Eye (tissue), 1 donor: ENCODE results near the gene ZAR1L.

Experiments used
- DNase-seq: peaks from one replicate; pipeline ENCODE4 v3.0.0-alpha.2; 2015

The ZAR1L gene

GRCh38 chr13:32300406-32300805, 14.8 kb downstream of the ZAR1L start:
- no peak for DNase-seq

DNA sequence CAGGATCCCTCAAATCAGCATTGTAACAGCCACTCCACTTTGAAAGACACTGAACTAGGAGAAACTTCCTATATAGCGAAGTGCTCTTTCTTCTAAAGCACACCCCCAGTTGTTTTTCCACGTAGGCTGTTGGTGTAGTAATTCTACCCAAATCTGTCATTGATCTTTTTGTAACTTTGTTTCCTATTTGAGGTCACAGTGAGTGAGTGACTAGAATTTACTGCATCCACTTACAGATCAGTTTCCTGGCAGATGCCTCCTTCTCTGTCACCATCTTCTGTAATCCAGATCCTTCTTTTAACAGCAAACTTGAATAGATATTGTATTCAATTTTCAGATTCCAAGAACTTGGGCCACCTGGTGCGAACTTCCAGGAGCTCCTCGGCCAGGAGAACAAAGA, 15.3 kb downstream of the ZAR1L start:
- no peak for DNase-seq

GRCh38 chr13:32298695-32299094, 16.5 kb downstream of the ZAR1L start:
- no peak for DNase-seq

GRCh38 chr13:32297206-32297605, 18.0 kb downstream of the ZAR1L start:
- no peak for DNase-seq

- DNase-seq = no peak
Observed at GRCh38 chr13:32285633-32285965, 29.6 kb downstream of the ZAR1L start.

GRCh38 chr13:32284927-32285632, 30.1 kb downstream of the ZAR1L start:
- peak; percentile 56 for DNase-seq

DNA sequence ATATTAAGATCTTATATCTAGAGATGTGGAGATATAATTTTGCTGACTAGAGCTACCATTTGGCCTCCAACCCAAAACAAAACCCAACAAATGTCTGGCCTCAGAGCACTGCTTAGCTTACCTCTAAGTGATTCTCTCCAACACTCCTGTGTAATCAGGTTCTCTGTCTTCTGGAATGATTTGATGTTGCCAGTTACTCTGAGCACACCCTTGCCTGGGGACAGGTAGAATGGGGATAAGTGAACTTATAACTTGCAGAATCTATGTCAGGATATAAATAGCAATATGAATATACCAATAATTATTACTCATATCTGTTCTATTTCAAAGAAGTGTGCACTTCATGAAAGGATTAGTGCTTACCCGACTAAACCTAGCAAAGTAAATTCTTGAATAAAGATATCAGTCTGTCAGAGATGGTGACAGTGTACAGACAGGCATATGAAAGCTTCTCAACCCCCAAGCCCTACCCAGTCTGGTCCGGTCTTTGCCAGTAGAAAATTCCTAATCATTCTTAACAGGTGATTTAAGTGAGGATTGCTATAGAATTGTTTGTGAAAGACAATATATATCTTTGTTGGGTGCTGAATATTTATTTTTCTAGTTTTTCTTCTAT, 33.0 kb downstream of the ZAR1L start:
- DNase-seq = no peak

DNA sequence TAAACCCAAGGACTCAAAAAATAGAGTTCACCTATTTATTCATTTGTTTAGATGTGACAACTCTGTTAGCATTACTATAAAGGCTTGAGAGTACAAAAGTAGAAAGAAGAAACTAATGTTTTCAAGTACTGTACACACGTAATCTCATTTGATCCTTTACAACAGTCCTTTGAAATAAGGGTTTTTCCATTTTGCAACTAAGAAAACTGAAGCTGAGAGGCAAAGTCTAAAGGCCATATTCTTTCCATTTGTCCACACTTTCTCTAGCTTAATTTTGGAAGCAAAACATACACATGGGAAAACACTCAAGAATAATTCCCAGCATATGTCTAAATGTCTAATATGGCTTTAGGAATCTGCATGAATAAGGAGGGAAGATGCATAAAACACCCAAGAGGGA, 34.1 kb downstream of the ZAR1L start:
- DNase-seq = no peak

- DNase-seq = no peak
Observed at GRCh38 chr13:32278426-32278825, 36.7 kb downstream of the ZAR1L start.

GRCh38 chr13:32277839-32278238, 37.3 kb downstream of the ZAR1L start:
- DNase-seq = no peak

GRCh38 chr13:32272021-32272683, 43.0 kb downstream of the ZAR1L start:
- DNase-seq = no peak

DNA sequence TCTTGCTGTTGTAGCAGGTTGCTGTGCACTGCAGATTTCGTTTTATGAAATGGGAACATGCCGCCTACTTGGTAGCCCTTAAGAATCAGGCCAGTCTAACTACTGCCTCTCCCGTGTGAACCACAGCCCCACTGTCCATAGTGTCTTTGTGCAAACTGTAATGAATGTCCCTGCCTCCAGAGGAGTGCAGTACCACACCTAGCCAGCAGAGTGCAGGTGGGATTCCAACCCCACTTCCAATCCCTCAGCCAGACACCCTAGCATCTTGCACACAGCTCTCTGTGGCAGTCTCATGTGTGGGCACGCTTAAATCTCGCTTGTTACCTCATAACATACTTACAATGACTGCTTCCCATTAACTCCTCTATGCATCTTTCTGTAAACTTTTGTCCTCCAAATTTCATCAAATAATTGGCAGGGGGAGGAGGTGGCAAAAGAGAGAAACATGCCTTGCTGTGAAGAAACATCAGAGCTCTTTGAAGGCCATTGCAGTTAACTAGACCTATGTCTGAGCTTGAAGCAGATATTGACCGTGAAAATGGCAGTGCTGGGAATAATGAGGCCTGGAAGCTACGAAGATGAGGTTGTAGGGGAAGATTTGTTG, 47.2 kb downstream of the ZAR1L start:
- no peak for DNase-seq

- no peak for DNase-seq
Observed at GRCh38 chr13:32266130-32266529, 49.0 kb downstream of the ZAR1L start.

GRCh38 chr13:32265726-32266125, 49.4 kb downstream of the ZAR1L start:
- DNase-seq = no peak

DNA sequence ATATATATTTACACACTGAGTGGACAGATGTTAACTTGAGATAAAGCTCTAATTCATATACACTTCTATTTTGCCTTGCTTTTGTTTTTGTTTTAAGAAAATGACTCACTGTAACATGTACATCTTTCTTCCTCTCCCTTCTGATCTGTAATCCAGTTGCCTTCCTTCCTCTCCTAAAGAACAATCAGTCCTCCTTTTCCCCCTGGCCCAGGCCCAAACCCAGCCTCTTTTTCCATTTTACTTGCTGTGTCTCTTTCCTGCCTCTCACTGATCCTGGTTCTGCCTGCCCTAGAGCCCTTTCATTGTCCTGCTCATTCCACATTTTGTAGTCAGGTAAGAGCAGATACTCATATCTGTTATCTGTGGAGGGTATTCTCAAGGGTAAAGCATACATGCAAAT, 50.8 kb downstream of the ZAR1L start:
- no peak for DNase-seq

- no peak for DNase-seq
Observed at GRCh38 chr13:32262619-32263018, 52.5 kb downstream of the ZAR1L start.

DNA sequence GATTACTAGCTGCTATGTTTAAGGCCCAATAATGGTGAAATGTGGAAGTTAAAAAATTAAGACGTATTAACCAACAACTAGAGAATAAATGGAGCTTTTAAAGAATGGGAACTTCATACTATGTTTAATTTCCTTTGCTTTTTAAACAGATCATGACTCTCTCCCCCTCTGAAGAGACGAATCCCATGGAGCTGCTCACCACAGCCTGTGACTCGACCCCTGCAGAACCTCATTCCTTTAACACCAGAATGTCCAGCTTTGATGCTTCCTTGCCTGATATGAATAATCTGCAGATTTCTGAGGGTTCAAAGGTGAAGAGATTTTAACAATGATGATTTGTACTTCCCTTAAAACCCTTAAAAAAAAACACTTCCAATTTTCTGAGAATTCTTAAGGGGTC, 53.0 kb downstream of the ZAR1L start:
- DNase-seq = no peak

DNA sequence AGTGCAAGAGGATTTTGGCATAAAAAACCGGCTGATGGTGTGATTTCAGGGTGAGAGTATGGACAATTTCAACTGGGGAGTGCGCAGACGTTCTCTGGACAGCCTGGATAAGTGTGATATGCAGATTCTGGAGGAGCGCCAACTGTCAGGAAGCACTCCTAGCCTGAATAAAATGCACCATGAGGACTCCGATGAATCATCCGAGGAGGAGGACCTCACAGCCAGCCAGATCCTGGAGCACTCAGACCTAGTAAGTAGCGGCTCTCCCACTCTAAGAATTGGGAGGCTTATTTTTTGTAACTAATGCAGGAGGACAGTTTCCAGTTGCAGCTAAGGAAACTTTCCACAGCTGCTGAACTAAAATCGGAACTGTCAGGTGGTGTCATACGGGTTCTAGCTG, 53.6 kb downstream of the ZAR1L start:
- peak; percentile 17 for DNase-seq

DNA sequence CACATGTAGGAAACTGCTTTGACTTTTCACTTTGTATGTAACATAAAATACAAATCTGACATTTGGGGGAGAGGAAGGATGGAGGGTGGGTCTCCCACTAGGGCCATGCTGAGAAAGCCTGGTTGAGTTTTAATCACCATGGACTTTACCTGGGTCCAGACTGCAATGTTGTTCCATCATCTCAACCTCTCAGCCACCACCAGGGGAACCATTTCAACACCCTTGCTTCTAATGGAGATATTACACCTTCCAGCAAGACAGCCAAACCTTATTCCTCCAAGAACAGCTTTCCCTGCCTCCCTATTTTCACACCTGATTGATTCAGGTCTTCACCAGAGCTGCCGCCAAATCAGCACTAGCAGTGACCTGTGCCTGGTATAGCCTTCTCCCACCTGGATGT, 56.0 kb downstream of the ZAR1L start:
- no peak for DNase-seq

DNA sequence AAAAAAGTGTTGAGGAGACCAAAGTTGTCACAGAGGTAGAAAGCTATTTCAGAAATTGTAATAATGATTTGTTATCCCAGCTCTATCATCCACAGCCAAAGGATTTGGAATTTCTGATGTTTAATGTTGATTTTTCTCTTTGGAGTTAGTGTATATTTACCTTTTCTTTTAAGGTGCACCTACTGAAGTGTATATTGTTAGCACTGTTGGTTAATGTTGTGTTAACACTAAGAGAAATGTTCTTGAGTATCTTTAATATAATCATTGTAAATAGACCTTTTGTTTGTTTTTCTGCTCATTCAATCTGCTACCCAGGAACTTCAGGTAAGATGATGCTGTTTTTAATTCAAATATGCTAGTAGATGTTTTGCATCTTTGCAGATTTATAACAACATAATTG, 57.5 kb downstream of the ZAR1L start:
- no peak for DNase-seq

GRCh38 chr13:32256243-32256642, 58.9 kb downstream of the ZAR1L start:
- DNase-seq = no peak

DNA sequence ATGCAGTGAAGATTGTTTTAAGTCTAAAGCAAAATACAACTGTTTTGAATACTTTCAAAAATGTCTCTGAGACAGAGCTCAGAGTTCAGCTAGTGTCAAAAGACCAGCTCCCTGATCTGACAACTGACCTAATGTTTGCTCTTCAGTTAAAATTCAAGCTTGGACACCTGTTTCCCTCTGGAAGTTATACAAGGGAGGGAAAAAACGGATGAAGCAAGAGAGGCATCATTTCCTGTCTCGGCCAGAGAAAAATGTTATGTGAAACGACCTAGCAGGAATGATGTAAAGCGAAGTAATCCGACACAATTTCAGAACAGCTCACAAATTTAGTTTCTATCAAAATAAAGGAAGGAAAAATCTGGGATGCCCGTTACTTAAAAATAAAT, 59.4 kb downstream of the ZAR1L start:
- no peak for DNase-seq

DNA sequence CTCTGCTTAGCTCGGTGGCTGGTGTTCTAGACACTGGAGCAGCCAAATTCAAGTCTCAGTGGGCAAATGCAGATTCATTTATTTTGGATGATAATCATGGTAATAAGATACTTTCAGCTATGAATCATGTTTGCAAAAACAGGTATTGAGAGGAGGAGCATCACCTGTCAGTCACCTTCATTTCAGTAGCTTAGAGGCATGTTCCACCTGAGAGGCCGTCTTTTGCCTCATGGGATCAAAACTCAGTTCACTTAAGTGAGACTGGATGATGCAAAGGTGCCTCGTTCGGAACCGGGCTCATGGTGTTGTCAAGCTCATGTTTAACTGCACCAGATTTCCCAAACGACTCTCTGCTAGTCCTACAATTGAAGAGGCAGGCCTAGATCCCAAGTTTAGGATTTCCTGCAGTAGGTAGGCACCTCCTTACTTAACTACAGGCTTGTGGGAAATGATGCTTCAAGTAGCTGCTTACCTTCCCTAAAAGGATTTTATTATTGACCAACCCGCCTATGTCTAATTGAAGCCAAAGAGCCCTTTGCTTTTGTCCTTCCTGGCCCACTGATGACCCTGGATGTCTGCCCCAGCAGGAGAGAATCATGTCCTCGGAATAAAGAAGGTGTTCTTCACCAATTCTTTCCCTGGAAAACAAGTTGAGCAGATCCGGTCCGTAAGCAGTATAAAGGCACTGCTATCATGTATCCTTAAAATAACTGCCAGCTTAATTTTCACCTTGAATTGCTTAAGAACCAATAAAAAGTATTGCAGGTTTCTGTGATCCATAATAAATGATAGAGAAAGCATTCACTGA, 60.0 kb downstream of the ZAR1L start:
- no peak for DNase-seq
